GM21381 (cell line): Measurements from ENCODE around the gene SP7.
A peak's percentile ranks its signal among the peaks of the same experiment; 100 is the strongest.
"Not testable (repeated sequence)": the region's sequence is repeated elsewhere in the genome, so short reads cannot be mapped to it uniquely, and the experiment has no call there.

Experiments used
- ATAC-seq: cut with Tn5 transposase; IDR thresholded peaks from one replicate; pipeline ENCODE4 v1.9.1; 2021; ENCODE audit warnings: mild to moderate bottlenecking, moderate library complexity; ENCODE audit not compliant: unreplicated experiment

SP7 gene

DNA sequence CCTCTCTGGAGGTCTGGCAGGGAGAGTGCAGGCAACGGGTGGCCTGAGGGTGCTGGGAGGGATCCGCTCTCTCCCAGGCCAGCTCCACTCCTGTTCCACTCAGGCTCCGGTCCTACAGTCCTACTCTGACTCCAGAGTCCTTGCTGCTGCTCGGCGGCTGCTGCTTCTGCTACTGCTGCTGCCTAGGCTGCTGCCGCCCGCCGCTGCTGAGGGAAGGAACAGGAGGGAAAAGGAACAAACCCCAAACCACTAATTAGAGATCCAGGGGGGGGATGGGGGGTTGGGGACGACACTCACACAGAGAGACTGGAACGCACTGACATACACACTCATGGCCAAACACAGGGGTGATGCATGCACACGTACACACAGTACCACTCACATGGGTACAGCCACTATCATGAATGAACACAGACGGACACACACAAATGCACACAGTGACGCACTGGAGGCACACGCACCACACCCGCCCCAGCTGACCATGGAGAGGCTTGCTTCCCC lies at the start of gene SP7:
SP7 (minus strand) TSS at position 174 of the 501 bp plus-strand sequence. CDS start 708 bp downstream, outside the sequence.
- ATAC-seq: no peak

DNA sequence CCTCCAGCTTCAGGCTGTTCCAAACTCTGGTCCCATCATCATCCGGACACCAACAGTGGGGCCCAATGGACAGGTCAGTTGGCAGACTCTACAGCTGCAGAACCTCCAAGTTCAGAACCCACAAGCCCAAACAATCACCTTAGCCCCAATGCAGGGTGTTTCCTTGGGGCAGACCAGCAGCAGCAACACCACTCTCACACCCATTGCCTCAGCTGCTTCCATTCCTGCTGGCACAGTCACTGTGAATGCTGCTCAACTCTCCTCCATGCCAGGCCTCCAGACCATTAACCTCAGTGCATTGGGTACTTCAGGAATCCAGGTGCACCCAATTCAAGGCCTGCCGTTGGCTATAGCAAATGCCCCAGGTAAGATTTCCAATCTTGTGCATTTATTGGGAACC lies 47.1 kb upstream of the SP7 start:
- no peak for ATAC-seq

DNA sequence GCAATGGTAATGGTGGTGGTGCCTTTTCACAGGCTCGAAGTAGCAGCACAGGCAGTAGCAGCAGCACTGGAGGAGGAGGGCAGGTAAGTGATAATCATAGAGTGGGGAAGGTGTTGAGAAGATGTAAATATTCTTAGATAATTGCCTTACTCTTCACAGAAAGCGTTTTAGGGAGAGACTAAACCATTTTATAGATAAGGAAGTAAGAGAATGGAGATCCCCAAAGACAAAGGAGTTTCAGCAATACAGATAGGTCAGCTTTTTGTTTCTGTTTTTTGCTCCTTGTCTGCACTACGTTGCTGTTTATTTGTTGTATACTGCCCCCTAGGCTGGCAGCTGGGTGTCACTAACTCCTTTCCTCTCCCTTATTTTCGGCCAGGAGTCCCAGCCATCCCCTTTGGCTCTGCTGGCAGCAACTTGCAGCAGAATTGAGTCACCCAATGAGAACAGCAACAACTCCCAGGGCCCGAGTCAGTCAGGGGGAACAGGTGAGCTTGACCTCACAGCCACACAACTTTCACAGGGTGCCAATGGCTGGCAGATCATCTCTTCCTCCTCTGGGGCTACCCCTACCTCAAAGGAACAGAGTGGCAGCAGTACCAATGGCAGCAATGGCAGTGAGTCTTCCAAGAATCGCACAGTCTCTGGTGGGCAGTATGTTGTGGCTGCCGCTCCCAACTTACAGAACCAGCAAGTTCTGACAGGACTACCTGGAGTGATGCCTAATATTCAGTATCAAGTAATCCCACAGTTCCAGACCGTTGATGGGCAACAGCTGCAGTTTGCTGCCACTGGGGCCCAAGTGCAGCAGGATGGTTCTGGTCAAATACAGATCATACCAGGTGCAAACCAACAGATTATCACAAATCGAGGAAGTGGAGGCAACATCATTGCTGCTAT lies 45.8 kb upstream of the SP7 start:
- ATAC-seq: no peak

DNA sequence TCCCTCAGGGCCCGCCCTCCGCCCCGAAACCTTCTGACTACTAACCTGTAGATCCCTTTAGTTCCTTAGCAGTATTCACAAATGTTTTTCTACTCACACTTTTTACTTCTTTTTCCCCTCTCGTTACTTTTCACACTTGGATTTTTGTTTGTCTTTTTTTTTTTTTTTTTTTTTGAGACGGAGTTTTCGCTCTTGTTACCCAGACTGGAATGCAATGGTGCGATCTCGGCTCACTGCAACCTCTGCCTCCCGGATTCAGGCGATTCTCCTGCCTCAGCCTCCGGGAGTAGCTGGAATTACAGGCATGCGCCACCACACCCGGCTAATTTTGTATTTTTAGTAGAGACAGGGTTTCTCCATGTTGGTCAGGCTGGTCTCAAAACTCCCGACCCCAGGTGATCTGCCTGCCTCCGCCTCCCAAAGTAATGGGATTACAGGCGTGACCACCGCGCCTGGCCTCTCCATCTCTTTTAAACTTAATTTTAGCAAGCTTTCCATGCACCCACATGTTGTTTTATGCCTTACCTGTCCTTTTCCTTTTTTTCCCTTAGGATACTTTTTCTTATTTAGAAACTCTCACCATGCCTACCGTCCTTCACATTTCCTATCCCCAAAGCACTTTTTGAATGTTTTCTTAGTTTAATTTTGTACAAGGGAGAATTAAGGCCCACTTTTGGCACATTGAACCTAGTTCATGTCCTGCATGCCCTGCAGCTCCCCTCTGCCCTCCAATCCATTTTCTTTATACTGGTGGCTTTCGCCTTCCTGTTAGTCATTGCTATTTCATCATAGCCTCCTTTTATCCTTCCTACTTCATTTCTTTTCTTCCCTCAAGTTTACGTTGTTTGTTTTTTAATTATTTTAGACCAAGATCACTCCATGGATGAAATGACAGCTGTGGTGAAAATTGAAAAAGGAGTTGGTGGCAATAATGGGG lies 44.9 kb upstream of the SP7 start:
- no peak for ATAC-seq

GRCh38 chr12:53380104-53380793 lies 44.1 kb upstream of the SP7 start, which contains the start of gene SP1:
TSS of gene SP1 (plus strand) at chr12:53380176. CDS start at chr12:53380292, 116 bp downstream.
- ATAC-seq: peak; percentile 40

DNA sequence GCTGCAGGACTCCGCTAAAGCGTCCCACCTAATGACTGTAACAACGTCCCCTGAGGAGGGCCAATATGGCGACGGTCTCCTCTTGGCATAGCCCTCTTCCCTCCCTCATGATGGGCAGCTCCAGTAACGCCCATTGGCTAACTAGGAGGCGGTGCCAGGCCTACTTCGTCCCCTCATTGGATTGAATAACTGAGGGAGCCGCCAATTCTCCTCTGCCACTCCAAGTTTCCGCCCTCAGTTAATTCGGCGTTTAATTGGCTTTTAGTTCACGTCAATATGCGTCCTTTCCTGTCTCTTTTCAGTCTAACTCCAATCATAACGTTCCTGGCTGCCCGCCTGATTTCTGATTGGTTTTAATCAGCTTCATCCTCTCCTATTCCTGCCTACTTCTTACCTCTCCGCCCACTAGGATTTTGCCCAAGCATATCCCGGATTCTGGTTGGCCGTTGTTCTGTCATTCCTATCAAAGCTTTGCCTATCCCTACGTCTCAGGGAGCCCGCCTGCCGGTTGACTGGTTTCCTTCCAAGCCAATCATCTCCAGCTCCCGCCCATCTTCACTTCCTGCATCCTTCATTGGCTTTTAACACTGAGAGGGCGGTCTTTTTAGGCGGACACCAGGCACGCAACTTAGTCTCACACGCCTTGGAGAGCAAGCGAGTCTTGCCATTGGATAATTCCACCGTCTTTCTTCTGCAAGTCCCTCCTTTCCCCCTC lies 43.4 kb upstream of the SP7 start:
- peak; percentile 68 for ATAC-seq

DNA sequence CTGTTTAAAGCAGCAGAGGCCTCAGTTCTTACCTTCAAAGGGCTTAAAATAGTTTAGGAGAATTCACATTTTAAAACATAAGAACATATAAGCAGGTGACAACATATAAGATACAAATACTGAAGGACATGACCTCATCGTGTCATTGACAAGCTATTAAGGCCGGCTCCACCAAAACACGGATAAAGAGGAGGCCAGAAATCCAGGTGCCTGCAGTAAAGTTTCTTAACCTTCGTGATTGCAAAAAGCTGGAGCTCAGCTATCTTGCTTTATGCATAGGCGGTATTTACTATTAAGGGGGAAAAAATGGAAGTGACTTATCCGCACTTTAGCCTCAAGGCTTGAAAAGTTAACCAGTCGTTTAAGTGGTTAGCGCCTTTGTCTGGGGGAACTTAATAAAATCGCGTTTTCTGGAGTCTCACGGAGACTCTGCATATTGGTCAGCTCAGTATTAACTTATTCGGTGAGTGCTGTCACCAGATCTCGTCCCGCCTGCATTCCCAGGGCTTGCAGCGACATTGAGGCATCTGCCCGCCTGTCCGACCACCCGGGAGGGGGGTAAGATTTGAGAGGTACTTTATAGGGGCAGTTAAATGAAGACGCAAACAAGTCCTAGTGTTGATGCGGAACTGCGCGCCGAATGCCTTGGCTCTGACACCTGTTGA lies 42.7 kb upstream of the SP7 start:
- no peak for ATAC-seq

GRCh38 chr12:53378222-53378621 lies 42.1 kb upstream of the SP7 start:
- no peak for ATAC-seq

- ATAC-seq: no peak
Observed at GRCh38 chr12:53376747-53377146, 40.6 kb upstream of the SP7 start.

DNA sequence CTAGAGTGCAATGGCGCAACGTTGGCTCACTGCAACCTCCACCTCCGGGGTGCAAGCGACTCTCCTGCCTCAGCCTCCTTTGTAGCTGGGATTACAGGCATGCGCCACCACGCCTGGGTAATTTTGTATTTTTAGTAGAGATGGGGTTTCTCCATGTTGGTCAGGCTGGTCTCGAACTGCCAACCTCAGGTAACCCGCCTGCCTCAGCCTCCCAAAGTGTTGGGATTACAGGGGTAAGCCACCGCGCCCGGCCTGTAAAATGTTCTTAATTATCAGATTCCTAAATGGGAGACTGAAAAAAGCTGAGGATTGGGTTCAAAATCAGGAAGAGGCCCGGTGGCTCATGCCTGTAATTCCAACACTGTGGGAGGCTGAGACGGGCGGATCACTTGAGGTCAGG lies 38.1 kb upstream of the SP7 start:
- ATAC-seq: not testable (repeated sequence)

DNA sequence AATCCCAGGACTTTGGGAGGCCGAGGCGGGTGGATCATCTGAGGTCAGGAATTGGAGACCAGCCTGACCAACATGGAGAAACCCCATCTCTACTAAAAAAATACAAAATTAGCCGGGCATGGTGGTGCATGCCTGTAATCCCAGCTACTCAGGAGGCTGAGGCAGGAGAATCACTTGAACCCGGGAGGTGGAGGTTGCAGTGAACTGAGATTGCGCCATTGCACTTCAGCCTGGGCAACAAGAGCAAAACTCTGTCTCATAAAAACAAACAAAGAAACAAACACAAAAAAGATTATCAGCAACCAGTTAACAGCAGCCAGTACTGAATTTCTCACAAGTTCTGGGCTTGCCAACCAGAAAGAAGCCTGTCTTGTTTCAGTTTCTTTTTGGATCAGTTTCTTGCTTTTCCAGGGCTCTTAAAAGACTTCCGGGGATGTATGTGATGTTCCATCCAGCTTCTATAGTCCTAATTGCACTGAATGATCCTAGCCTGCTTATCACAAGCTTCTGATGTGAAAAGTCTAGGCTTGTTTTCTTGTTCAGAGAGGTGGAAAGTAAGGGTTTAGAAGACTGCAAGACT lies 37.5 kb upstream of the SP7 start:
- ATAC-seq: not testable (repeated sequence)

DNA sequence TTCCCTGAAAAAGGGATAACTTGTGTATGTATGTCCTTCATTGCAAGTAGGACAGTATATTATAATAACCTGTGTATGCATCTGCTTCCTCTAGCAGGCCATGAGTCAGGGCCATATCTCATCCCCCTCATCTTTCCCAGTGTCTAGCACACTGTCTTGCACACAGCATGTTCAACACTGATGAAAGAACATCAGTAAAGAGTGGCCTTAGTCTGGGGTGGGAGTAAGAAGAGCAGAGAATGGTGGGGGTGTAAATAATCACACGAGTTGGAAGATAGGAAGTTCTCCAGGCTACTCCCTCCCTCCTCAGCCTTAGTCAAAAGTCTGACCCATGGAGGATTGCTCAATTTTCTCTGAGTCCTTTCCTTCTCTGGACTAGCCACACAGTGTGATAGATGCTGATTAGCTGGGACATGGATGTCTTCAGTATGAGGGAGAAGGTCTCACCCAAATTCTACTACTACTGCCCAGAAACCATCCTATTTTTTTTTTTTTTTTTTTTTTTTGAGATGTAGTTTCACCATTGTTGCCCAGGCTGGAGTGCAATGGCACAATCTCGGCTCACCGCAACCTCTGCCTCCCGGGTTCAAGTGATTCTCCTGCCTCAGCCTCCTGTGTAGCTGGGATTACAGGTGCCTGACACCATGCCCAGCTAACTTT lies 29.2 kb upstream of the SP7 start:
- ATAC-seq: no peak

DNA sequence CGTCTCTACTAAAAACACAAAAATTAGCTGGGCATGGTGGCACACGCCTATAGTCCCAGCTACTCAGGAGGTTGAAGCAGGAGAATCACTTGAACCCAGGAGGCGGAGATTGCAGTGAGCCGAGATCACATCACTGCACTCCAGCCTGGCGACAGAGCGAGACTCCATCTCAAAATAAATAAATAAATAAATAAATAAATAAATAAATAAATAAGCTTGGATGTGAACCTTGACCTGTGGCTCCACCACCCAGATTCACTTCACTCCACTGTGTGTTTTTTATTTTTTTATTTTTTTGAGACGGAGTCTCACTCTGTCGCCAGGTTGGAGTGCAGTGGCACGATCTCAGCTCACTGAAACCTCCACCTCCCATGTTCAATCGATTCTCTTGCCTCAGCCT lies 25.5 kb upstream of the SP7 start:
- not testable (repeated sequence) for ATAC-seq

GRCh38 chr12:53358836-53359419 lies 22.8 kb upstream of the SP7 start:
- ATAC-seq: no peak

GRCh38 chr12:53355121-53355520 lies 19.0 kb upstream of the SP7 start:
- no peak for ATAC-seq

- no peak for ATAC-seq
Observed at GRCh38 chr12:53353257-53353655, 17.1 kb upstream of the SP7 start.

DNA sequence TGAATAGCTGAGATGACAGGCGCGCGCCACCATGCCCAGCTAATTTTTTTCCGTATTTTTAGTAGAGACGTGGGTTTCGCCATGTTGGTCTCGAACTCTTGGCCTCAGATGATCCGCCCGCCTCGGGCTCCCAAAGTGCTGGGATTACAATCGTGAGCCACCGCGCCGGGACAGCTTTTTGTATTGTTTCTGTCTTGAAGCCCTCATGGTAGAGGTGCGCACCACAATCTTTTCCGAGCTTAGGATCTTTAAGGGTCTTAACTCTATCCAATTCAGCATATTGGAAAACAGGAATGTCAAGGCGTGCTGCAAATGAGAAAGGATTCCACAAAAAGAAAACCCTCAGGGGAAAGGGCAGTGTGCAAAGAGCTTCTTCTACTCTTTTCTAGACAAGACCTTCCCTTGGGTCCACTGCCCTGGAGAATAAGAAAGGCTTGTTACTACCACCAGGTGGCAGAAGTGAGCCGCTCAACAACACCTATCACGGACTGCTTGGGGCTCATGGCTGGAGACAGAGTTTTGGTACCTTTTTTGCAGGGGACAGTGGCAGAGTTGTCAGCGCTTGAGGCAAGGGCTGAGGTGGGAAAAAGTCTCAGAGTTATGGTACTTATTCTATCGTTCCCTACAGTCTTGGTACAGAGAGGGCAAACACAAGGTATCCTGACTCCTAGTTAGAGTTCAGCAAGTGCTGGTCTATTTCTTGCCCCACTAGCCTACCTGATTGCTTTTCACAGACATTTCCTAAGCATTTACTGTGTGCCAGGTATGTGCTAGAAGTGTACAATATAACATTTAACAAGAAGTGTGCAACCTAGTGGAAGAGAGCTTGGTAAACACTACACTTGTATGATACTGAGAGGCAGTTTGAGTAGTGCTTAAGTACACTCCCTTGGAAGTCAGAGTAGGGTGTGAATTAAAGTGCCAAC lies 16.4 kb upstream of the SP7 start:
- no peak for ATAC-seq
